Head of caudate nucleus (tissue), 42 donors: ENCODE results near the gene RAB36.

Experiments
- DNase-seq, 42 donors: peaks; one replicate each; pipeline versions ENCODE4 v3.0.0 to v3.0.0-alpha.2; 2020 to 2021; ENCODE audit warnings: mixed read lengths in 7 of 42
- intact Hi-C: fragments of 100-400 bp; cut with DNase I; formaldehyde crosslinking; loops from one replicate; pipeline ENCODE4 v1.15.0; 2022

RAB36 gene

GRCh38 chr22:23210428-23211170 lies 65.3 kb downstream of the RAB36 start:
- peak in 3 of 42 donors; percentile 52 to 63 (median 62) for DNase-seq
- intact Hi-C loops: no loop called here

DNA sequence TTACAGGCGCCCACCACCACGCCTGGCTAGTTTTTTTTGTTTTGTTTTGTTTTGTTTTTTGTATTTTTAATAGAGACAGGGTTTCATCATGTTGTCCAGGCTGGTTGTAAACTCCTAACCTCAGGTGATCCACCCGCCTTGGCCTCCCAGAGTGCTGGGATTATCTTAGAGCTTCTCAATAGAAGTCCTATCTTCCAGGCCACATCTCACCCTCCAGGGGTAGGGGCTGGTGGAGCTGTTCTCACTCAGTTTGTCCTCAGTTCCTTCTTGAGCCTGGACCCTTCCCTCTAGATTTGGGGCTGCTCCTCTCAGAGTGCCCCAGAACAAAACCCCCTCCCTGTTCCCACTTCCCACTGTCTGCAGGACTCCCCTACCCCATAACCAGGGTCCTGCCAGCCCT lies 66.3 kb downstream of the RAB36 start:
- intact Hi-C loops: no loop called here
- DNase-seq: no peak

GRCh38 chr22:23212061-23213021 lies 67.1 kb downstream of the RAB36 start:
- DNase-seq: peak in 2 of 42 donors; percentile 21 to 30
- intact Hi-C loops: no loop called here

GRCh38 chr22:23213022-23213555 lies 67.8 kb downstream of the RAB36 start:
- intact Hi-C loops: no loop called here
- peak in 1 of 42 donors; percentile 27 for DNase-seq

DNA sequence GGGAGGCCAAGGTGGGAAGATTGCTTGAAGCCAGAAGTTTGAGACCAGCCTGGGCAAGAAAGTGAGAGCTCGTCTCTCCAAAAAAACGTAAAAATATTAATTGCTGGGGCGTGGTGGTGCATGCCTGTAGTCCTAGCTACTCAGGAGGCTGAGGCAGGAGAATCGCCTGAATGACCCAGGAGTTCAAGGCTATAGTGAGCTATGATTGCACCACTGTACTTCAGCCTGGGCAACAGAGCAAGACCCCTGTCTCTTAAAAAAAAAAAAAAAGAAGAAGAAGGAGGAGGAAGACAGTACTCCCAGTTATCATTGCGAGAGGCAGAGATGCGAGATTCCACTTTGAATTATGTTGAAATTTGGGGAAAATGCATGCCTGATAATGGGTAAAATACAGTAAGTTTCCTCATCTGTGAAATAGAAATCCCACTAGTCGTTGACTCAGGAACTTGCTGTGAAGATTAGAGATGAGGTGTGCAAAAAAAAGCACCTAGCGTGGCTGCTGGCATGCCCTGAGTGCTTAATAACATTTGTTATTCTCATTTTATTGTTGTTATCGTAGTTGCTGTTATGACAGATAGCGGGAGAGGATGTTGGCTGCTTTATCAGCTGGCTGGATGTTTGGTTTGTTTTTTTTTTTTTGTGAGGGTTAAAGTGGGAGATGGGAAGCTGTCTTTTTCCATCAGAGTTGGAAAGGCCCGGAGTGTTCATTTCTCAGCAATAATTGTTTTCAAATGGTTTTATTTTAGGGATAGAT lies 68.5 kb downstream of the RAB36 start:
- no peak for DNase-seq
- intact Hi-C loops: no loop called here
